Fibroblast of the conjunctiva (primary cell): ENCODE measurements around the gene FAM228B.

Source experiments
- DNase-seq: peaks from one replicate; pipeline ENCODE4 v3.0.0-alpha.2; 2010; ENCODE audit warnings: low read depth

FAM228B gene

DNA sequence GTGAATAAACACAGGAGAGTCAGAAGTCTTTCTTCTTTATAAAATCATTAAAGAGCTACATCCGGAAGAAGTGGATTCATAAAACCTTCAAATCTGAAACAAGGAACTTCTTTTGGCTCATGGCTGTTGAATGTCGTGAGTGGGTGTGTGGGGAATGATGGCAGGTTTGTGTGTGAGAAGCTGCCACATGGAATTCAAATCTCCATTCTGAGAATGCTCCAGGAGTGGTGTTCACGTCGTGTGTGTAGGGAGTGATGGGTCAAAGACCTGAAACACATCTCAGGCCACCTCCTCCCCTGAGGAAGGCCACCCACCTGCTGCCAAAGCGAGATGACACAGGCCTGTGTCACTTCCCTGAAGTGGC is 80.5 kb downstream of the FAM228B start:
- DNase-seq: no peak

DNA sequence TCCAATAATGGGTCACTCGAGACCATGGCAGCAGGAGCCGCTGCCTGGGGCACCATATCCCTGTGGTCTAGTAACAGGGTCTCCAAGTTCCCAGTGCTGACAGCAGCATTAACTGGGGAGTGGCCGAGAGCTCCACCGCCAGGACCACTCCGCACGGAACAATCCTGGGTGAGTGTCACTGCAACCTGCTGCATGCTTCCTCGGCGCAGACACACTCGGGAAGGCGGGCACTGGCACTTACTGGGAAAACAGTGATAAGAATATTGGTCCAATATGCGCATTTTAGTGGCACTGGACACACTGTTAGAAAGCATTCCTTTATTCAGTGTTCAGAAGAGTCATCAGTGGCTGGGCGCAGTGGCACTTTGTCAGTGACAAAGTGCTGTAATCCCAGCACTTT is 81.2 kb downstream of the FAM228B start:
- DNase-seq: no peak

DNA sequence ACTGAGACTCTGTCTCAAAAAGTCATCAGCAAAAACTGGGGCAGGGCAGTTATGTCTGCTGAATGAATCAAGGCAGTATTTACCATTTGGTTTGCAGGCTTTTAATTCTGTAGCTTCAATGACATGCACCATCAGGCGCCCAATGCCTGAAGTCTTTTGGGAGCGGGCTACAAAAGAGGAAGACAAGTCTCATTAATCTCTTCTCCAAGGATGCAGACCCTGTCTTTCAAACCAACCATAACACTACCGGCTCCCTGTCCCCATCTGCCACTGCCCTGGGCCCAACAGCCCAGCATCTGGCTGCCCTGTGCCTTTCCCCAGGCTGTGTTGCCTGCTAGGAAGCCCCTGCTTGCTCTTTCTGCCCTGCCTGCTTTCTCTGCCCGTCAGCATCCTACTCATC is 81.9 kb downstream of the FAM228B start:
- no peak for DNase-seq

DNA sequence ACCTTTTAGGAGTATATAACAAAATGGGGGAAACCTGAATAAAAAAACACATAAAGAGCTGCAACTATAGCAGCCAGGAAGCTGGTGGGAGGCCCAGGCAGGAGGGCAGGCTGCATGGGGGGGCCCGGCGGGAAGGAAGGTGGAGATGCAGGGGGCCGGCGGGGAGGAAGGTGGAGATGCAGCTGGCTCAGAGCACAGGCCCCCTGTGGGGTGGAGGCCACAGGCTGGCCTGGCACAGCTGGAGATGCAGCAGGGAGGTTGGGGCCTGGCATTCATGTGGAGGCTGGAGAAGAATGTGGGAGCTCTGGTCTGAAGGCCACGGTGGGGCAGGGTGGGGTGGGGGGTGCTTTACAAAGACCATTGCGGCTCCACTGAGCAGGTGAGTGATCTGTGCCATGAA is 83.0 kb downstream of the FAM228B start:
- DNase-seq: no peak

DNA sequence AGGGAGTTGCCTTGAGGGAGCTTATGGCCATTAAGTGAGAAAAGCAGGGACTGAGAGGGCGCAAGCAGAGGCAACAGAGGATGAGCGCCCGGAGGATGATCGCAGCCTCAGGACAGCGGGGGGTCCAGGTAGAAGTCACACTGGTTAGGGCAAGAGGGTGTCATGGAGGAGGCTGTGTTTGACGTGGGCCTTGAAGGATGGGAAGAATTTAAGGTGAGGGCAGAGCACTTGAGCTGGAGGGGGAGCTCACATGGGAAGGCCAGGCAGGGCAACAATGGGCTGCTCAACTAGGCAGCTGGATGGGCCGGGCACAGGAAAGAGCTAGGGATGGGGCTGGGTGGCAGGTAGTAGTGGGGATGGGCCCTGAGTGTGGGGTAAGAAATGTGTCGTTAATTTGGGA is 83.4 kb downstream of the FAM228B start:
- DNase-seq: no peak

DNA sequence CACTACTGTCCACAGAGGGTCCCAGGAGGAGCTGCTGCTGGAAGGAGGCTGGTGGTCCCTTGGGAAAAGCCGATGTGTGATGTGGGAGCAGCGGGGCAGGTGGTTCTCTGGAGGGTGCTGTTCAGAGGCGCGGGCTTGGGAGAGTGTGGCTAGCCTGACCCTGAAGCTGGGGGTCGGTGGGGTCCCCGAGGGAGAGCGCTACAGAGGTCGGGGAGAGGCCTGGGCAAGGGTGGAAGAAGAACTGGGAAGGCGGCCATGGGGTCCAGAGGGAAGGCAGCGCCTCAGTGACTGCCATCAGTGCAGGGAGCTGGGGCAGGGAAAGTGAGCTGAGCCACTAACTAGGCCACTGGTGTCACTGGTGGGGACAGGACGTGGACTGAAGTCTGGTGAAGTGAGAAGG is 84.1 kb downstream of the FAM228B start:
- DNase-seq: no peak

DNA sequence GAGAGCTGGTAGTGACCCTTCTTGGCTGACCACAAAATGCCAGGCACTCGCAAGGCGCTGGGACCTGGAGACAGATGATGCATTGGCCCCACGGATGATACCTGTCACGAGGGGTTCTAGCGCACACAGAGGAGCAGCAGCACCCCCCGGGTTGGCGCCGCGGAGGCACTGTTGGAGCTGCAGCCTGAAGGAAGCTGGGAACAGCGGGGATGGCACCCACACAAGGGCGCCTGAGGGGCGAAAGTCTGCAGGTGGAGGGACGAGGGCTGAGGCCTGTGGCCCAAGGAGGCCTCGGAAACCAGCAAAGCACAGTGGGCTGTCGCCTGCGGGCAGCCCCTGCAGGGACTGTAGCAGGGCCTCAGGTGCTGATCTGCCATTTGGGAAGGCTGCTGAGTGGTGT is 85.2 kb downstream of the FAM228B start:
- no peak for DNase-seq

DNA sequence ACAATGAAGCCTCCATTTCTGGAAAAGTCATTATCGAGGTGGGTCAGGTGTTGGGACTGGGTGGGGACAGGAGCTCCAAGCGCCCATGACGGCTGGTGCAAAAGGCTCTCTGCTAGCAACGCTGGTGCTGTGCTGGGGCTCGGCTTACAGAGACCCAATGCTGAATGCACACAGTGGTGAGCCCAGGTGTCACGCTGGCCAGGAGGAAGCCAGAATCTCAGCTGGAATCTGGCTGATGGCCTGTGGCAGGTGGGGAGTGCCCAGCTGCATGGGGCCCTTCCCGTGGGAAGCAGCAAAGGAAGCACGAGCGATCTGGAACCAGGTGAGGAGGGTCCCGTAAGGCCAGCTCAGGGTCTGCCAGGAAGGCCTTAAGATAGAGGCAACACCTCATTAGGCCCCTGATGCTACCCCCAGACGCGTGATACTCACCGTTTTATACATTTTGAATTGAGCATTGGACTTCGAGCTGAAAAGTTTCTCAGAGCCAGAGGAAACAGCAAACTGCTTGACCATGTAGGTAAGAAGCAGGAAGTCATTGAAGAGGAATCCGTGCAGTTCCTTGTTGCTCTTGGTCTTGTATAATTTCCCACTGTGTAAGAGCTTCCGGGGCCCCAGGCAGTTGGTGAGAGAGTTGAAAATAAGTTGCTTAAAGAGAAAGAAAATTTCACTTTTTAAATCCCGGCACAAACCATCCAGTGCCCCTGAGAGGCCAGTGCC is 86.3 kb downstream of the FAM228B start:
- DNase-seq: no peak

DNA sequence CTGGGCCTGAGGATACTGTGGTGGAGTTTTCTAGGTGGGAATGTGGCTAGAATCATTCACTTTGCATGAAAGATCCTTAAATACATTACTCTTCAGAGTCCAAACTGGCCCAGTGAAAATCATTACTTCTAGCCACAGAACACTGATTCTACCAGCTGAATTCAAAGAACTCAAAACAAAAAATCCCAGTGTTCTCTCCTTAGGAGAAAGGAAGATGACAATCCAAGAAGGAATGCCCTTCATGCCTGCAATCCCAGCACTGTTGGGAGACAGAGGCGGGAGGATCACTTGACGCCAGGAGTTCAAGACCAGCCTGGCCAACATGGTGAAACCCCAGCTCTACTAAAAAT is 86.8 kb downstream of the FAM228B start:
- no peak for DNase-seq

DNA sequence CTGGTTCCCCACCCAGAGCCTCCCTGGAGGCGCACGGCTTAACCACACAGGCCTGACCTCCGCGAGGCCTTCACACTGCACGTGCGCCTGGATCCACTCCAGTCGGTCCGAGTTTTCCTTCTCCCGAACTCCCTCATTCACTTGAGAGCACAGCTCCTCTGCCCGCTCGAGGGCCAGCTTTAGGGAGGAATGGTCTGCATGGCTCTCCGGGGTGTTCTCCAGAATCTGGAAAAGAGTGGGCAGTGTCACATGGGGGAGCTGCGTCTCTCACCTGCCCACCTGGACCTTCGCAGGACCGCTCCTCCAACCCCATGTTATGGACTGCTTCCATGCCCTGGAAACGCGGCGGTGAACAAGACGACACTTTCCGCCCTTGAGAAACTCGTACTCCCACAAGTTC is 87.5 kb downstream of the FAM228B start:
- no peak for DNase-seq

DNA sequence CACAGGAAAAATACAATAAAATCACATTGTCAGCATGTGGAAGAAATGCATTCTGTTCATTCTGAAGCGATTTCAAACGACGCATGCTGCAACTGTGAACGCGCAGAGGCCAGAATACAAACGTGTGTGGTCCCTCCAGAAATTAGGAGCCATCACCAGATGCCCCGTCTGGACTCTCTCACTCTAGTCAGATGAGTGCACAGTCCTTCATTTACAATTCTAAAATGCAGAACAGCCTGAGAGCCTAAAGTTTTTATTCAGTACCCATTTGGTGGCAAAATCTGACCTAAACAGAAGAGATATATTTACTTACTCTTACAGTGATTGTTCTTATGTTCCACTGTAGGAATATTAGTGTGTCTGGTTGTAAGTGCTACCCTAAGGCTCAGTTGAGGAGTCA is 88.1 kb downstream of the FAM228B start:
- no peak for DNase-seq

DNA sequence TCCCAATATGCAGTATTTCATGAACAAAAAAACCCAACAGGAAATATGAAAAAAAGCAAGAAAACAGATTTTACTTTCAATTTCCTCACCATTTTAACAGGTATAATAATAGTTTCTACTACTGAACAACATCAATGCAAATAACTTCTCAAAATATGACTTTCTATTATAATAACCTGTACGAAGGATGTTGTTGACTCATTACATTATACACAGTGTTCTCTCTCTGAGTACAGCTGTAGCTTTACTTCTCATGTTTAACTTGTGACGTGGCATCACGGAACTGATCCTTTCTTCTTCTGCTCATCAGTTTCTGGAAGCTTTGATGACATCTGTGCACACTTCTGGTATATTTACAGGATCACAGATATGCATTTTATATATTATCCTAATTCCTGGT is 91.6 kb downstream of the FAM228B start:
- DNase-seq: no peak
